OCI-LY3 (cell line): ENCODE data around the gene SLC9A8.

Experiments
- H2AFZ ChIP-seq: fragments of 200-600, 300-600 bp; shearing (Covaris generic); 2 replicates; pipeline ENCODE4 v1.6.0; 2014; ENCODE audit warnings: antibody characterized with exemption, low read depth, low read length
- H3K27ac ChIP-seq: fragments of 200-600, 300-600 bp; sonication (generic); 2 replicates; pipeline ENCODE4 v1.5.1; 2014; ENCODE audit warnings: mild to moderate bottlenecking, low read length, moderate library complexity, mixed read lengths
- H3K27me3 ChIP-seq: fragments of 200-600, 300-600 bp; sonication (generic); 2 replicates; pipeline ENCODE4 v1.6.1; 2014; ENCODE audit warnings: low read depth, low read length, mixed read lengths
- H3K36me3 ChIP-seq: fragments of 200-600, 300-600 bp; sonication (generic); replicated peaks from 2 replicates; pipeline ENCODE3; 2014; ENCODE audit warnings: low read depth, low read length, mixed read lengths
- H3K4me1 ChIP-seq: fragments of 300-600, 200-600 bp; sonication (generic); 2 replicates; pipeline ENCODE4 v1.6.1; 2014; ENCODE audit warnings: low read length, mixed read lengths
- H3K4me2 ChIP-seq: fragments of 200-600, 300-600 bp; sonication (generic); 2 replicates; pipeline ENCODE4 v1.6.1; 2014; ENCODE audit warnings: low read length, mixed read lengths
- H3K4me3 ChIP-seq: fragments of 300-600, 200-600 bp; sonication (generic); 2 replicates; pipeline ENCODE4 v1.5.1; 2014; ENCODE audit warnings: antibody characterized with exemption, mild to moderate bottlenecking, low read length, moderate library complexity
- H3K79me2 ChIP-seq: fragments of 300-600, 200-600 bp; shearing (Covaris generic); 2 replicates; pipeline ENCODE4 v1.6.1; 2014; ENCODE audit warnings: mild to moderate bottlenecking, low read length, mixed read lengths
- H3K9ac ChIP-seq: fragments of 300-600, 200-600 bp; shearing (Covaris generic); 2 replicates; pipeline ENCODE4 v1.6.0; 2014; ENCODE audit warnings: mild to moderate bottlenecking, low read length, moderate library complexity
- H3K9me3 ChIP-seq: fragments of 200-600, 300-600 bp; shearing (Covaris generic); 2 replicates; pipeline ENCODE4 v1.6.1; 2014; ENCODE audit warnings: low read length, mixed read lengths; ENCODE audit not compliant: insufficient read depth
- H4K20me1 ChIP-seq: fragments of 200-600, 300-600 bp; sonication (generic); 2 replicates; pipeline ENCODE4 v1.6.1; 2016; ENCODE audit warnings: low read length, mixed read lengths; ENCODE audit not compliant: insufficient read depth
- EZH2phosphoT487 ChIP-seq: fragments of 200-600 bp; shearing (Covaris generic); IDR thresholded peaks from 2 replicates; pipeline ENCODE4 v1.6.1; 2018; ENCODE audit warnings: antibody characterized with exemption, mixed run types, low read depth
- TF ChIP-seq, protein P1 (sequence below): fragments of 200-600, 300-600 bp; sonication (generic); IDR thresholded peaks from 2 replicates; pipeline ENCODE4 v1.5.1; 2014; ENCODE audit warnings: antibody characterized with exemption, low read length, low read depth

Gene SLC9A8

DNA sequence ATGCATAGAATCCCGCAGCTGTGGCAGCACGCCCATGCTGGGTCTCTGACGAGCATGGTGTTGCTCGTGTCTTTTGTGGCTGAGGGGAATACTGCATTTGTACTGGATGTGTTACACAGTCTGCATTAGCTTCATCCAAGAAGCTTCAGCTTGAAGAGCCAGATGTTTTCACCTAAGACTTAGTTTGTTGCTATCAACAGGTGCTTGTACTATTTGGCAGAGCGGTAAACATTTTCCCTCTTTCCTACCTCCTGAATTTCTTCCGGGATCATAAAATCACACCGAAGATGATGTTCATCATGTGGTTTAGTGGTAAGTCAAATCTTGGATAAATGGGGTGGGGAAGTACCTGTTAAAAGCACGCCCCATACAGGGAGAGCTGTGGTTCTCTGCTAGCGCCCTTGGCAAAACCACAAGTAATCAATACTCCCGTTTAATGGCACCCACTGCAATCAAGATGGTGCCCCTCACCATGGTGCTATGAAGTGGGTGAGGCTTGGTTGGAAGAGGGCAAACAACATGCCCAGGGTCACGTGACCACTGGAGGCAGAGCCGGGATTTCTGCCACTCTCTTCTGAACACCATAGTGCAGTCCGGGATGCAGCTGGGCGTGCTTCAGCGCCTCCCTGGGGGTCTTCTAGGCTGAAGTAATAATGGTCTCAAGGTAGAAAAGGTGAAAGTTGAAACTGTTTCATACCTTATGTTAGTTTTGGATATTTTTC, 68.3 kb downstream of the SLC9A8 start:
- no peak overlapping the region for H3K9ac ChIP-seq
- peaks cover 47% of the 10 kb centered on the region for H3K36me3 ChIP-seq
- no peak overlapping the region for H3K4me2 ChIP-seq
- no peak overlapping the region for H3K27ac ChIP-seq
- no peaks in the 10 kb centered on the region for H3K79me2 ChIP-seq
- no peak overlapping the region for H3K4me3 ChIP-seq
- no peaks in the 10 kb centered on the region for H3K4me1 ChIP-seq
- no peak overlapping the region for H2AFZ ChIP-seq
- no peaks in the 10 kb centered on the region for H3K27me3 ChIP-seq
- no peaks in the 10 kb centered on the region for H4K20me1 ChIP-seq
- no peak for TF ChIP-seq EZH2phosphoT487
- TF ChIP-seq, protein P1, sequence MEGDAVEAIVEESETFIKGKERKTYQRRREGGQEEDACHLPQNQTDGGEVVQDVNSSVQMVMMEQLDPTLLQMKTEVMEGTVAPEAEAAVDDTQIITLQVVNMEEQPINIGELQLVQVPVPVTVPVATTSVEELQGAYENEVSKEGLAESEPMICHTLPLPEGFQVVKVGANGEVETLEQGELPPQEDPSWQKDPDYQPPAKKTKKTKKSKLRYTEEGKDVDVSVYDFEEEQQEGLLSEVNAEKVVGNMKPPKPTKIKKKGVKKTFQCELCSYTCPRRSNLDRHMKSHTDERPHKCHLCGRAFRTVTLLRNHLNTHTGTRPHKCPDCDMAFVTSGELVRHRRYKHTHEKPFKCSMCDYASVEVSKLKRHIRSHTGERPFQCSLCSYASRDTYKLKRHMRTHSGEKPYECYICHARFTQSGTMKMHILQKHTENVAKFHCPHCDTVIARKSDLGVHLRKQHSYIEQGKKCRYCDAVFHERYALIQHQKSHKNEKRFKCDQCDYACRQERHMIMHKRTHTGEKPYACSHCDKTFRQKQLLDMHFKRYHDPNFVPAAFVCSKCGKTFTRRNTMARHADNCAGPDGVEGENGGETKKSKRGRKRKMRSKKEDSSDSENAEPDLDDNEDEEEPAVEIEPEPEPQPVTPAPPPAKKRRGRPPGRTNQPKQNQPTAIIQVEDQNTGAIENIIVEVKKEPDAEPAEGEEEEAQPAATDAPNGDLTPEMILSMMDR = no peak
- no peaks in the 10 kb centered on the region for H3K9me3 ChIP-seq

GRCh38 chr20:49882171-49882970, 69.7 kb downstream of the SLC9A8 start:
- no peaks in the 10 kb centered on the region for H4K20me1 ChIP-seq
- peaks cover 42% of the 10 kb centered on the region for H3K36me3 ChIP-seq
- H3K79me2 ChIP-seq = no peaks in the 10 kb centered on the region
- no peaks in the 10 kb centered on the region for H3K9me3 ChIP-seq
- no peak overlapping the region for H3K4me3 ChIP-seq
- H2AFZ ChIP-seq = no peak overlapping the region
- no peak overlapping the region for H3K9ac ChIP-seq
- no peak overlapping the region for H3K4me2 ChIP-seq
- H3K27me3 ChIP-seq = no peaks in the 10 kb centered on the region
- no peak overlapping the region for H3K27ac ChIP-seq
- no peak for TF ChIP-seq EZH2phosphoT487
- TF ChIP-seq, protein P1 = no peak
- no peaks in the 10 kb centered on the region for H3K4me1 ChIP-seq

GRCh38 chr20:49883246-49883802, 70.7 kb downstream of the SLC9A8 start:
- H3K79me2 ChIP-seq = no peaks in the 10 kb centered on the region
- H2AFZ ChIP-seq = no peak overlapping the region
- no peaks in the 10 kb centered on the region for H3K27me3 ChIP-seq
- peaks cover 42% of the 10 kb centered on the region for H3K36me3 ChIP-seq
- H3K9me3 ChIP-seq = no peaks in the 10 kb centered on the region
- no peak overlapping the region for H3K27ac ChIP-seq
- no peak overlapping the region for H3K4me2 ChIP-seq
- H3K4me1 ChIP-seq = peaks cover 1% of the 10 kb centered on the region
- TF ChIP-seq, protein P1 = no peak
- no peak for TF ChIP-seq EZH2phosphoT487
- no peaks in the 10 kb centered on the region for H4K20me1 ChIP-seq
- H3K4me3 ChIP-seq = no peak overlapping the region
- H3K9ac ChIP-seq = no peak overlapping the region
